A673 (cell line): Measurements from ENCODE around the gene UFSP2.

Experiments used
- CTCF ChIP-seq: fragments of 300-800, 200-600 bp; sonication (generic); conservative IDR thresholded peaks from 2 replicates; pipeline ENCODE4 v1.5.1; 2017; ENCODE audit warnings: low read depth, mild to moderate bottlenecking, antibody characterized with exemption, low read length, moderate library complexity, mixed read lengths
- EZH2 ChIP-seq: fragments of 200-600 bp; sonication (generic); IDR thresholded peaks from 2 replicates; pipeline ENCODE4 v1.6.1; 2017; ENCODE audit warnings: borderline replicate concordance, low read depth, mild to moderate bottlenecking, mixed read lengths, antibody characterized with exemption, low read length; ENCODE audit not compliant: poor library complexity, severe bottlenecking

DNA sequence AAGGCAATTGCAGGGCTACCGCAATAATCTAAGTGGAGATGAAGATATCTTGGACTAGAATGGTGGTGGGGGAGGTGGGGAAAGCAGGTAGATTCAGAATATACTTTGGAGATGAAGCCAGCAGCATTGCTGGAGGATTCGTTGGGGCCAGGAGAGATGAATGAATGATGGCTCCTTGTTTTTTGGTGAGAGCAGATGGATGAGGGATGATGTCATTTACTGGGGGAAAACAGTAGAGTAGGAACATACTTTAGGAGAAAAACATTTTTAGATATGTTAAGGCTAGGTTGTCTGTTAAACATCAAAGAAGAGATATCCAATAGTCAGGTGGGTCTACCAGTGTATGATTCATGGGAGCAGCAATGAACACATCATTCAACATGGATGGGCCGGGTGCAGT, 39.9 kb upstream of the UFSP2 start:
- TF ChIP-seq CTCF (no peak), EZH2 (no peak)
